PC-3 (cell line): ENCODE data around the gene FSTL3. TPM values are rescaled to one million over a fixed set of nuclear protein-coding genes. Genes with fewer than 3 reads are reported as not detected.

Source experiments
- ATAC-seq: fragments of 200-7000 bp; cut with Tn5 transposase; 2 replicates; pipeline ENCODE4 v1.9.1; 2020; ENCODE audit warnings: mild to moderate bottlenecking, moderate library complexity
- BruUV-seq: library from RNA; stranded (reverse); fragments of 400-500 nt; replicated peaks from 2 replicates; lab custom pipeline; 2021; lab: Mats Ljungman, UMichigan
- CTCF ChIA-PET: fragments of 300-600 bp; sonication (Branson Sonifier 250); formaldehyde crosslinking; loops from one replicate; lab custom pipeline; 2022; ENCODE audit warnings: antibody characterized with exemption; lab: Charles Lee
- POLR2A ChIA-PET: fragments of 300-600 bp; sonication (Branson Sonifier 250); formaldehyde crosslinking; loops from one replicate; lab custom pipeline; 2022; ENCODE audit warnings: antibody characterized with exemption; ENCODE audit not compliant: unreplicated experiment; lab: Charles Lee
- DNase-seq: peaks from one replicate; pipeline ENCODE4 v3.0.0-alpha.2; 2015
- H2AFZ ChIP-seq: fragments of 300-600 bp; sonication (generic); 2 replicates; pipeline ENCODE4 v1.6.0; 2016; ENCODE audit warnings: antibody characterized with exemption, low read length
- H3F3A ChIP-seq: fragments of 300-600 bp; sonication (generic); one replicate; pipeline ENCODE4 v1.6.0; 2017; ENCODE audit warnings: antibody characterized with exemption, low read length, control low read depth, mild to moderate bottlenecking; ENCODE audit not compliant: unreplicated experiment
- H3K27ac ChIP-seq: fragments of 300-600 bp; sonication (generic); 2 replicates; pipeline ENCODE4 v1.5.1; 2016; ENCODE audit warnings: mild to moderate bottlenecking, low read length
- H3K27me3 ChIP-seq: fragments of 300-600 bp; sonication (generic); 2 replicates; pipeline ENCODE4 v1.6.1; 2016; ENCODE audit warnings: low read length, mixed read lengths
- H3K36me3 ChIP-seq: fragments of 300-600 bp; sonication (generic); 2 replicates; pipeline ENCODE4 v1.6.1; 2016; ENCODE audit warnings: low read depth, mixed run types, low read length, mixed read lengths
- H3K4me1 ChIP-seq: fragments of 300-600 bp; sonication (generic); 2 replicates; pipeline ENCODE4 v1.5.1; 2016; ENCODE audit warnings: low read length; ENCODE audit not compliant: insufficient read depth
- H3K4me2 ChIP-seq: fragments of 300-600 bp; sonication (generic); 2 replicates; pipeline ENCODE4 v1.6.0; 2016; ENCODE audit warnings: low read length
- H3K4me3 ChIP-seq: fragments of 300-600 bp; sonication (generic); 2 replicates; pipeline ENCODE4 v1.5.1; 2016; ENCODE audit warnings: mild to moderate bottlenecking, low read length, mixed read lengths
- H3K79me2 ChIP-seq: fragments of 300-600 bp; sonication (generic); 2 replicates; pipeline ENCODE4 v1.6.1; 2017; ENCODE audit warnings: low read length, mixed read lengths
- H3K9ac ChIP-seq: fragments of 300-600 bp; sonication (generic); 2 replicates; pipeline ENCODE4 v1.6.0; 2016; ENCODE audit warnings: mild to moderate bottlenecking, low read length
- H3K9me2 ChIP-seq: fragments of 300-600 bp; sonication (generic); replicated peaks from 2 replicates; pipeline ENCODE4 v1.6.1; 2016; ENCODE audit warnings: mixed run types, low read length, mixed read lengths
- H3K9me3 ChIP-seq: fragments of 300-600 bp; sonication (generic); 2 replicates; pipeline ENCODE4 v1.6.1; 2016; ENCODE audit warnings: low read length, mixed read lengths
- H4K20me1 ChIP-seq: fragments of 300-600 bp; sonication (generic); 2 replicates; pipeline ENCODE4 v1.6.1; 2016; ENCODE audit warnings: low read length, mixed read lengths
- EZH2 ChIP-seq: fragments of 300-600 bp; sonication (generic); IDR thresholded peaks from one replicate; pipeline ENCODE4 v1.6.1; 2017; ENCODE audit warnings: antibody characterized with exemption, mild to moderate bottlenecking, low read length; ENCODE audit not compliant: unreplicated experiment
- EZH2phosphoT487 ChIP-seq: fragments of 300-600 bp; sonication (generic); IDR thresholded peaks from 2 replicates; pipeline ENCODE4 v1.6.1; 2018; ENCODE audit warnings: mild to moderate bottlenecking, antibody characterized with exemption, low read length, borderline replicate concordance
- intact Hi-C: fragments of 100-400 bp; cut with micrococcal nuclease; formaldehyde crosslinking; loops from 2 replicates; pipeline ENCODE4 v1.9.0; 2023
- total RNA-seq: library from RNA; depleted of rRNA; stranded (reverse); fragments of >200 nt; gene quantifications from 2 replicates; pipeline ENCODE4 v1.2.3, GENCODE V29; 2014
- TF ChIP-seq, protein P1 (sequence below): fragments of 300-600 bp; sonication (generic); conservative IDR thresholded peaks from 2 replicates; pipeline ENCODE4 v1.5.1; 2017; ENCODE audit warnings: antibody characterized with exemption, low read depth, mild to moderate bottlenecking, low read length

FSTL3 gene
- total RNA-seq, 1 experiment from 2014 or later, result 53.3 TPM

DNA sequence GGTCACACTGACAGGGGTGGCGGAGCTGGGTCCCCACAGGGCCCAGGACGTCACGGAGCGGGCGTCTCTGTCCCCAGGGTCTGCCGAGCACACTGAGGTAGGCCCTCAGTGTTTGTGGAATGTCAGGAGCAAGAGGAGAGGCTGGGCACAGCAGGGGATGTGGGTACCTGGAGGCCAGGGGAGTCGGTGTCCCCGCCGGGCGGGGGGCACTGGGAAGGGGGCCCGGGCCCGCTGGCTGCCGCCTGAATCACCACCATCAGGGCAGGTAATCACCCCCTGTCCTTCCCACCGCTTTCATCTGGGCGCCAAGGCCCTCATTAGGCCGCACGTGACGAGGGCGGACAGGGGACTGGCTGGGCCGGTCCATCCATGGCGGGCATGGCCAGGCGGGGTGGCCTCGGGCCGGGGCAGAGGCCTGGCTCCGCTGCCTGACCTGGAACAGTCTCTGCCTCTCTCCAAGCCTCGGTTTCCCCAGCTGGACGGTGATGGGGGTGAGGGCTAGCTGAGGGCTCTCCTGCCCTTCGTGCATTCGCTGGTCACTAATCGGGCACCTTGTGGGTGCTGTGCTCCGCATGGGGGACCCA is 35.5 kb upstream of the FSTL3 start:
- intact Hi-C loops, result no loop called here
- Histone ChIP-seq H3K9me3 (no peaks in the 10 kb centered on the region), H3K27ac (no peak overlapping the region), H3K9me2 (no peaks in the 10 kb centered on the region), H3K9ac (no peak overlapping the region), H3F3A (no peaks in the 10 kb centered on the region), H2AFZ (no peak overlapping the region), H3K79me2 (no peaks in the 10 kb centered on the region), H4K20me1 (no peaks in the 10 kb centered on the region), H3K36me3 (no peaks in the 10 kb centered on the region), H3K4me1 (no peaks in the 10 kb centered on the region), H3K27me3 (no peaks in the 10 kb centered on the region), H3K4me2 (no peak overlapping the region), H3K4me3 (no peak overlapping the region)
- CTCF ChIA-PET, result no interaction called here
- POLR2A ChIA-PET, result no interaction called here
- ATAC-seq (no peak), DNase-seq (no peak)
- BruUV-seq, result no TSS peak
- TF ChIP-seq EZH2 (no peak), EZH2phosphoT487 (no peak)
- TF ChIP-seq, protein P1, sequence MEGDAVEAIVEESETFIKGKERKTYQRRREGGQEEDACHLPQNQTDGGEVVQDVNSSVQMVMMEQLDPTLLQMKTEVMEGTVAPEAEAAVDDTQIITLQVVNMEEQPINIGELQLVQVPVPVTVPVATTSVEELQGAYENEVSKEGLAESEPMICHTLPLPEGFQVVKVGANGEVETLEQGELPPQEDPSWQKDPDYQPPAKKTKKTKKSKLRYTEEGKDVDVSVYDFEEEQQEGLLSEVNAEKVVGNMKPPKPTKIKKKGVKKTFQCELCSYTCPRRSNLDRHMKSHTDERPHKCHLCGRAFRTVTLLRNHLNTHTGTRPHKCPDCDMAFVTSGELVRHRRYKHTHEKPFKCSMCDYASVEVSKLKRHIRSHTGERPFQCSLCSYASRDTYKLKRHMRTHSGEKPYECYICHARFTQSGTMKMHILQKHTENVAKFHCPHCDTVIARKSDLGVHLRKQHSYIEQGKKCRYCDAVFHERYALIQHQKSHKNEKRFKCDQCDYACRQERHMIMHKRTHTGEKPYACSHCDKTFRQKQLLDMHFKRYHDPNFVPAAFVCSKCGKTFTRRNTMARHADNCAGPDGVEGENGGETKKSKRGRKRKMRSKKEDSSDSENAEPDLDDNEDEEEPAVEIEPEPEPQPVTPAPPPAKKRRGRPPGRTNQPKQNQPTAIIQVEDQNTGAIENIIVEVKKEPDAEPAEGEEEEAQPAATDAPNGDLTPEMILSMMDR, result no peak

DNA sequence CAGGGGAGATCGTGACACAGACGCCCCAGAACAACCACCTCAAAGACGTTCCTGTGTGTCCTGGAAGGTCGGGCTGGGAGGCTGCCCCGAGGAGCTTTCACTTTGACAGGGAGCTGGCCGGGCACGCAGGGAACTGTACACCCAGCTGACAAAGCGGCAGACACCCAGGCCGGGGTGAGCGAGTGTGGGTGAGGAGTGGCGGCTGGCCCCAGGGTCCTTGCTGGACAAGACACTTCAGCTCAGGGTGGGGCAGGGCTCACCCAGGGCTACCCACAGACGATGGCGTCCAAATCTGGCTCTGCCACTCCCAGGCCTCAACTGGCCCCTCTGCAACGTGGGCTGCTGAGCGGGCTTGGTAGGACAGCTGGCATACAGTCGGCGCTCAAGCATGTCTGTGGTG is 34.5 kb upstream of the FSTL3 start:
- H3K27me3 ChIP-seq, result no peaks in the 10 kb centered on the region
- no TSS peak for BruUV-seq
- TF ChIP-seq EZH2phosphoT487 (no peak), EZH2 (no peak)
- TF ChIP-seq, protein P1, result no peak
- CTCF ChIA-PET, result no interaction called here
- no peak overlapping the region for H2AFZ ChIP-seq
- DNase-seq (no peak), ATAC-seq (no peak)
- no peaks in the 10 kb centered on the region for H3K9me2 ChIP-seq
- POLR2A ChIA-PET, result no interaction called here
- H3F3A ChIP-seq, result no peaks in the 10 kb centered on the region
- intact Hi-C loops, result no loop called here
- no peaks in the 10 kb centered on the region for H3K36me3 ChIP-seq
- no peaks in the 10 kb centered on the region for H3K79me2 ChIP-seq
- no peak overlapping the region for H3K9ac ChIP-seq
- H3K9me3 ChIP-seq, result no peaks in the 10 kb centered on the region
- no peak overlapping the region for H3K4me3 ChIP-seq
- H3K4me1 ChIP-seq, result no peaks in the 10 kb centered on the region
- H3K27ac ChIP-seq, result no peak overlapping the region
- H3K4me2 ChIP-seq, result no peak overlapping the region
- no peaks in the 10 kb centered on the region for H4K20me1 ChIP-seq

DNA sequence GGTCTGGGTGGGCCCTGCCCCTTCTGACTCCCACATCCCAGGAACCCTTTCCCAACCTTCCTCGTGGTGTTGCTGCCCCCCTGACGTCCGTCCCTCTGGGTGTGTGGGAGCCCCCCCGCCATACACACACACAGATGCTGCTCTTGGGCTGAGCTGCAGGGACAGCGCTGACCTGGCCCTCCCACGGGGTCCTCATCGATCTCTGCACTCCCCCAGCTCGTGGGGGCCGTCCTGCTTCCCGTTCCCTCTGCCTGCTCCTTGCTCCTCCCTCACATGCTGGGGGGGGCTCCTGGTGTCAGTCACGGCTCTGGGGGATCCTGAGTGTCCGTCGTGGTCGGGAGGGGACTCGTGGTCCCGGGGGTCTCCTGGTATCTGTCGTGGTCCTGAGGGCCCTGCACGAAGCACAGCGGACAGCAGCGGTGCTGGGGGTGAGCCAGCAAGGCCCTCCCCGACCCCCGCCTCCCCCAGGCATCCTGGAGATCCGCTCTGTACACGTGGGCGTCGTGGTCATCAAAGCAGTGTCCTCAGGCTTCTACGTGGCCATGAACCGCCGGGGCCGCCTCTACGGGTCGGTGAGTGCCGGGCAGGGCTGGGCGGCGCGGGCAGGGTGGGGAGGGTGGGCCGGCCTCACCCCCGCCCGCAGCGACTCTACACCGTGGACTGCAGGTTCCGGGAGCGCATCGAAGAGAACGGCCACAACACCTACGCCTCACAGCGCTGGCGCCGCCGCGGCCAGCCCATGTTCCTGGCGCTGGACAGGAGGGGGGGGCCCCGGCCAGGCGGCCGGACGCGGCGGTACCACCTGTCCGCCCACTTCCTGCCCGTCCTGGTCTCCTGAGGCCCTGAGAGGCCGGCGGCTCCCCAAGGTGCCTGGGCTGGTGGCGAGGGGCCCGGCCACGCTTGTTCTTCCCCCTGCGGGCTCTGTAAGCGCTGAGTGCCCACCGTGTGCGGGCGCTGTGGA is 33.1 kb upstream of the FSTL3 start:
- Histone ChIP-seq H3K4me2 (no peak overlapping the region), H3K36me3 (no peaks in the 10 kb centered on the region), H3K9ac (no peak overlapping the region), H3K79me2 (no peaks in the 10 kb centered on the region), H3K27ac (no peak overlapping the region), H3K4me1 (no peaks in the 10 kb centered on the region), H3F3A (no peaks in the 10 kb centered on the region), H2AFZ (no peak overlapping the region), H3K9me2 (no peaks in the 10 kb centered on the region), H3K27me3 (no peaks in the 10 kb centered on the region), H4K20me1 (no peaks in the 10 kb centered on the region), H3K9me3 (no peaks in the 10 kb centered on the region), H3K4me3 (no peak overlapping the region)
- ChIA-PET POLR2A (no interaction called here), CTCF (no interaction called here)
- no TSS peak for BruUV-seq
- TF ChIP-seq EZH2 (no peak), EZH2phosphoT487 (no peak)
- TF ChIP-seq, protein P1, result no peak
- DNase-seq, result no peak
- ATAC-seq, result no peak
- intact Hi-C loops, result no loop called here
